Left ventricle myocardium inferior (tissue), 1 donor: ENCODE results near the gene CA5A. TPM values are rescaled to one million over a fixed set of nuclear protein-coding genes. Genes with fewer than 3 reads are reported as not detected.

Experiments used
- DNase-seq: peaks from one replicate; pipeline ENCODE4 v3.0.0-alpha.2; 2020
- H3K27ac ChIP-seq: fragments of 200-600 bp; replicated peaks from 2 replicates; pipeline ENCODE4 v1.8.0; 2021
- H3K27me3 ChIP-seq: fragments of 200-600 bp; 2 replicates; pipeline ENCODE4 v1.8.0; 2021; ENCODE audit warnings: low read depth
- H3K36me3 ChIP-seq: fragments of 200-600 bp; 2 replicates; pipeline ENCODE4 v1.8.0; 2021
- H3K4me1 ChIP-seq: fragments of 200-600 bp; 2 replicates; pipeline ENCODE4 v1.8.0; 2021
- H3K4me3 ChIP-seq: fragments of 200-600 bp; 2 replicates; pipeline ENCODE4 v1.8.0; 2021; ENCODE audit warnings: mild to moderate bottlenecking, moderate library complexity
- H3K9me3 ChIP-seq: fragments of 200-600 bp; replicated peaks from 2 replicates; pipeline ENCODE4 v1.8.0; 2021
- CTCF ChIP-seq: fragments of 200-600 bp; IDR thresholded peaks from 2 replicates; pipeline ENCODE4 v1.8.0; 2021; ENCODE audit warnings: antibody characterized with exemption, mild to moderate bottlenecking, borderline replicate concordance
- intact Hi-C: fragments of 100-400 bp; cut with micrococcal nuclease; formaldehyde crosslinking; loops from one replicate; pipeline ENCODE4 v1.11.0; 2022
- total RNA-seq: library from RNA; stranded (reverse); fragmentation: NEBNext Ultra II Directional; extraction: Animal tissue kit (Norgen Biotek cat#: 25700); gene quantifications from one replicate; pipeline ENCODE4 v1.2.1, GENCODE V29; 2021
- donor health status: DM: no; HTN: yes; CAD: no; lungs with severe emphysema.

The CA5A gene
- total RNA-seq, 1 donor from 2014 or later: not detected

DNA sequence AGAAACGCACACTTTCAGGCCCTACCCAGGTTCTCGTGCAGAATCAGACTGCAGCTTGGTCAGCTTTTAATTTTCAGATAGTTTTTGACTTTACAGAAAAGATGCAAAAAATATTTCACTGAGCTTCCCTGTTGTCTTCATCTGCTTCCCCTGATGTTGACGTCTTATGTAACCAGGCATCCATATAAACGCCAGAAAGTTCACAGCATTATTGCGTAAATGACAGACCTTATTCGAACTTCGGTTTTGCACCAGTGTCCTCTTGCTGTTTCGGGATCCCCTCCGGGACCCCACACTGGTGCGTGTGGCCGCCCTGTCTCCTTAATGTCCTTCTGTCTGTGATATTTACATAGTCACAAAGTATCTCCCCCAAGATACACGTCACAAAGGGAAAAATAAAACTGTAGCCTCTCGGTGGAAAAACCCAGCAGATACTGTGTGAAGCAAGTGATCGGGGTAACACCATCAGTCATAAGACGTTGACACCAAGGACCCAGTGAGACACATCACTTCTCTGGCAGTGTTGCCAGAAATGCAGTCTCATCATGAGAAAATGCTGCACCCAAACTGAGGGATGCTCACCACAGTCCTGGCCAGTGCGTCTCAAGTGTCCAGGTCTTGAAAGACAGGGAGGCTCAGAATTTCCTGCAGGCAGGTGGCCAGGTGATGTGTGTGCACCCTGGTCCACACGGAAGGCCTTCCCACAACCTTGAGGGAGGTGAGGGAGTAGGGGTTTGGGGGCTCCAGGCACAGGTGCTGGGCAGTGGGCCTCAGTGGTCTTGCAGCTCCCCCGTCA is 19.2 kb upstream of the CA5A start:
- peak overlapping the region; percentile 21 for H3K4me3 ChIP-seq

DNA sequence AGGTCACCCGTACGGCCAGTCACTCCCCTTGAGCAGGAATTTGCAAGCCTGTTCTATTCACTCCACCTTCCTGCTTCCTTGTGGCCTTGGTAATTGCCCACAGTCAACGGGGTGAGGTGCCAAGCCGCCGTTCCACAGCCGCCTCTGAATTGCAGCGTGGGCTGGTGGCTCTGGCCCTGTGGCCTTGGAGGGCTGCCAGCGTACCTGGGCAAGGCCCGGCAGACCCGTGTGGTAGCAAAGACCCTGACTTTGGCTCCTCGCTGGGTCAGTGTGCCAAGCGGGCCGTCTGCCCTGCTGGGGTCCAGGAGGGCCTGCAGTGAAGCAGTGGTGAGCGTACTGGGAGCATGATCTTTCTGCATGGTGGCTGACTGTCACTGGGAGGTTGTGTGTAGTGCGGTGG is 18.5 kb upstream of the CA5A start:
- Histone ChIP-seq H3K36me3 (peaks cover 3% of the 10 kb centered on the region), H3K4me3 (no peak overlapping the region), H3K27ac (peak overlapping the region; percentile 58), H3K9me3 (no peaks in the 10 kb centered on the region), H3K27me3 (no peaks in the 10 kb centered on the region), H3K4me1 (peaks cover 68% of the 10 kb centered on the region)
- intact Hi-C loops: no loop called here
- no peak for DNase-seq
- TF ChIP-seq CTCF: no peak

More for the DNA sequence above, 19.2 kb upstream of the CA5A start:
- intact Hi-C loops: no loop called here
- peaks cover 3% of the 10 kb centered on the region for H3K36me3 ChIP-seq
- peak overlapping the region; percentile 58 for H3K27ac ChIP-seq
- no peak for TF ChIP-seq CTCF
- no peak for DNase-seq
- no peaks in the 10 kb centered on the region for H3K9me3 ChIP-seq
- H3K4me1 ChIP-seq: peaks cover 68% of the 10 kb centered on the region
- no peaks in the 10 kb centered on the region for H3K27me3 ChIP-seq

GRCh38 chr16:87954361-87954760 is 18.0 kb upstream of the CA5A start:
- Histone ChIP-seq H3K4me1 (peaks cover 68% of the 10 kb centered on the region), H3K27ac (peak overlapping the region; percentile 58), H3K36me3 (peaks cover 3% of the 10 kb centered on the region), H3K4me3 (no peak overlapping the region), H3K27me3 (no peaks in the 10 kb centered on the region), H3K9me3 (no peaks in the 10 kb centered on the region)
- DNase-seq: no peak
- TF ChIP-seq CTCF: no peak
- intact Hi-C loops: no loop called here

DNA sequence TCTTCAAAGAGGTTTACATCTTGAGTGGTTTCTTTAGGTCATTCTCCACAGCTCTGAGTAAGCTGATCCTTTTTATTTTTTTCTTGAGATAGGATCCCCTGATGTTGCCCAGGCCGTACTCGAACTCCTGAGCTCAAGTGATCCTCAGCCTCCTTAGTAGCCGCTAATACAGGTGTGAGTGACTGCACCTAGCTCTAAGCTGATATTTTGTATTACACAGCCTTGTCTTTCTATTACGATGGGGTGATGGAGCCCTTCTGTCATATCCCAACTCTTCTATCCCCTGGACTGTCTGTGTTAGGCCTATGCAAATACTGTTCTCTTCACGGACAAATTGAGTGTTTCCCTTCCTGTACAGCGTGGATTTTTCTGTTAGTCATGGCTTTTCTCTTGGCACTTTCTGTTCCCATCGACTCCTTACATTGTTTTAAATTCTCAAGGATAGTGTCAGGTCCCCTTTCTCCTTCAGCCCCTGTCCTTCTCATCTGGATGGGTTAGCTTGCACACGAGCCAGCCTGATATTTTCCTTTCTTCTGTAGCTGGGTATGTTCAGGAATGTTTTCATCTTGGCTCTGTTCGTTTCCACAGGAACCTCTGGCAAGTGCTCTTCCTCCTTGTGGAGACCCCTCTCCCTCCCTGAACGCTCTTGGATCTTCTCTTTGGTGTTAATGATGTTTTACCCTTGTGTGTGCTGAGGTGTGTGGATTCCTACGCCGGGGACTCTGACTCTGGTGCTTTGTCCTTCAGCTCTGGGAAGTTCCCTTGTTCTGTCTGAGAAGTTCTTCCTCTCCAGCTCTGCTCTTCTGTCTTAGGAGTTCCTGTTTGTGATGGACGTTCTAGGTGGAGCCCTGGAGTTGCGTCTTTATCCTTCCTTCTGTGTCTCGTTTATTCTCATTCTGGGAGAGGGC is 17.2 kb upstream of the CA5A start:
- H3K4me1 ChIP-seq: peaks cover 63% of the 10 kb centered on the region
- TF ChIP-seq CTCF: no peak
- peak overlapping the region; percentile 58 for H3K27ac ChIP-seq
- no peaks in the 10 kb centered on the region for H3K27me3 ChIP-seq
- H3K9me3 ChIP-seq: no peaks in the 10 kb centered on the region
- DNase-seq: no peak
- H3K36me3 ChIP-seq: peaks cover 3% of the 10 kb centered on the region
- intact Hi-C loops: no loop called here
- peak overlapping the region; percentile 83 for H3K4me3 ChIP-seq

- intact Hi-C loops: no loop called here
- DNase-seq: no peak
- no peak for TF ChIP-seq CTCF
- Histone ChIP-seq H3K27me3 (no peaks in the 10 kb centered on the region), H3K36me3 (peaks cover 3% of the 10 kb centered on the region), H3K27ac (peak overlapping the region; percentile 58), H3K4me3 (peak overlapping the region; percentile 83), H3K4me1 (peaks cover 61% of the 10 kb centered on the region), H3K9me3 (no peaks in the 10 kb centered on the region)
Measured at GRCh38 chr16:87952751-87953150, 16.4 kb upstream of the CA5A start.
